ENCODE results near the gene ELMO1. TPM values are rescaled to one million over a fixed set of nuclear protein-coding genes. Genes with fewer than 3 reads are reported as not detected.

Gene ELMO1
- total and polyA plus RNA-seq, 2 donors from 2014 or later = 6.0 to 35.4 TPM

DNA sequence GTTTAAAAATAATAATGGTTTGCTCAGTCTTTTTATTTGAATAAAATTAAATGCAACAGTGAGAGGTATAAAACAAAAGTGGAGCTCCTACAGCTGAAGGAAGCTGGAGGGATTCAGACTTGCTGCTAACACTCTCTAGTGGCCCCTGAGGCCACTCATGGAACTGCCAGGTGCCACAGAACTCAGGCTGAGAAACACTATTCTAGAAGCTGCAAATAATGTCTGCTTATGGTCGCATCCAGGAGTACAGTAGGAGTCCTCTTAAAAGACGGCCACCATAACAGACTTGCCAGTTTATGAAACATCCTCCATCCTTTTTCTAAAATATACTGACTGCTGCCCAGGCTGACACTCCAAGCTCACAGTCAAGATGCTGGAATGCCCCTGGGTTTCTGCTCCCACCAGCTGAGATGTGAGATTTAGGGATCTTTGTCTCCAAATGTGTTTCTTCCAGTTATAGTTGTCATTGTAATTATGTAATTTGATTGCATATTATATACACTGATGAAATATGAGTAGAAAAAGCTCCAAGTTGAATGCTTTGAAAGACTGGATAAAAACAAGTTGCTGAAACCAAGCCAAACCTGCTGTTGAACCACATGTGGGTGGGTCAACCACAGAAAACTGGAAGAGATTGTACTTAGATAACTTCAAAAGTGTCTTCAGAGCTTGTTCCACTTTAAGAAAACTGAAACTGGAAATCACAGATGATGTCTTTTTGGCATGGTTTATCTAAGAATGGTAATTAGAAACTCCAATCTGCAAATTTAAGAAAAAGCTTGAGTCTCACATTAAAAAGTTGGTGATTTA is 510.7 kb downstream of the ELMO1 start:
- Histone ChIP-seq H3K36me3 (ENCODE audit: control insufficient read depth in 2 of 3, insufficient read depth in 3 of 3, low read length in 3 of 3) (no peaks in the 10 kb centered on the region), H3K9ac (ENCODE audit: low read length in 3 of 3) (no peak overlapping the region), H3K9me3 (ENCODE audit: control insufficient read depth in 2 of 3, insufficient read depth in 1 of 3, low read length in 3 of 3) (peaks cover 0 to 55% (median 8%) of the 10 kb centered on the region in 3 donors), H3K27ac (ENCODE audit: low read depth in 2 of 2, low read length in 2 of 2) (no peak overlapping the region), H3K4me3 (ENCODE audit: low read length in 3 of 3) (no peak overlapping the region), H3K4me1 (ENCODE audit: control insufficient read depth in 2 of 3, insufficient read depth in 2 of 3, low read depth in 1 of 3, low read length in 3 of 3) (no peaks in the 10 kb centered on the region), H3K27me3 (ENCODE audit: control insufficient read depth, insufficient read depth, low read length) (no peaks in the 10 kb centered on the region)
- TF ChIP-seq, protein P1, sequence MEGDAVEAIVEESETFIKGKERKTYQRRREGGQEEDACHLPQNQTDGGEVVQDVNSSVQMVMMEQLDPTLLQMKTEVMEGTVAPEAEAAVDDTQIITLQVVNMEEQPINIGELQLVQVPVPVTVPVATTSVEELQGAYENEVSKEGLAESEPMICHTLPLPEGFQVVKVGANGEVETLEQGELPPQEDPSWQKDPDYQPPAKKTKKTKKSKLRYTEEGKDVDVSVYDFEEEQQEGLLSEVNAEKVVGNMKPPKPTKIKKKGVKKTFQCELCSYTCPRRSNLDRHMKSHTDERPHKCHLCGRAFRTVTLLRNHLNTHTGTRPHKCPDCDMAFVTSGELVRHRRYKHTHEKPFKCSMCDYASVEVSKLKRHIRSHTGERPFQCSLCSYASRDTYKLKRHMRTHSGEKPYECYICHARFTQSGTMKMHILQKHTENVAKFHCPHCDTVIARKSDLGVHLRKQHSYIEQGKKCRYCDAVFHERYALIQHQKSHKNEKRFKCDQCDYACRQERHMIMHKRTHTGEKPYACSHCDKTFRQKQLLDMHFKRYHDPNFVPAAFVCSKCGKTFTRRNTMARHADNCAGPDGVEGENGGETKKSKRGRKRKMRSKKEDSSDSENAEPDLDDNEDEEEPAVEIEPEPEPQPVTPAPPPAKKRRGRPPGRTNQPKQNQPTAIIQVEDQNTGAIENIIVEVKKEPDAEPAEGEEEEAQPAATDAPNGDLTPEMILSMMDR (IDR thresholded peaks at IDR 0.05; ENCODE audit: borderline replicate concordance, extremely low read depth, insufficient read depth) = no peak
- intact Hi-C loops (cut with DNase I) = no loop called here
- FAIRE-seq (no peak), DNase-seq (no peak)

DNA sequence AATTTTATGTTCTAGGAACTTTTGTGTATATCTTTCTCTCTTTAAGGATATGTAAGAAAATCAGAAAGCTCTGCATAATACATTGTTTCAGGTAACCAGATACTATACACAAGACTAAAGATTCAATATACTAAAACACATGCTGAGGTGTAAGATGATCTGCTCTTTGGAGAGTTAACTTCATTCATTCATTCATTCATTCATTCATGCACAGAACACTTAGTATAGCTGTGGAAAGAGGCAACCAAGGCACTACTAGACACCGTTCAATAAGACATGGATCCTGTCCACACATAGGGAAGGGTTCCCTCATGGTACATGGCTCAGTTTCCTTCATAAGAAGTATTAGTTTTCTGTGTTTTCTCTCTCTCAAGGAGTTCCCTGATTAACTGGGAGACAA is 516.8 kb downstream of the ELMO1 start:
- H3K4me3 ChIP-seq (ENCODE audit: low read length in 3 of 3) = no peak overlapping the region
- FAIRE-seq = no peak
- intact Hi-C loops (cut with DNase I) = no loop called here
- H3K36me3 ChIP-seq (ENCODE audit: control insufficient read depth in 2 of 3, insufficient read depth in 3 of 3, low read length in 3 of 3) = no peaks in the 10 kb centered on the region
- no peaks in the 10 kb centered on the region for H3K27me3 ChIP-seq (ENCODE audit: control insufficient read depth, insufficient read depth, low read length)
- DNase-seq = no peak
- H3K4me1 ChIP-seq (ENCODE audit: control insufficient read depth in 2 of 3, insufficient read depth in 2 of 3, low read depth in 1 of 3, low read length in 3 of 3) = no peaks in the 10 kb centered on the region
- no peak overlapping the region for H3K27ac ChIP-seq (ENCODE audit: low read depth in 2 of 2, low read length in 2 of 2)
- TF ChIP-seq, protein P1 (IDR thresholded peaks at IDR 0.05; ENCODE audit: borderline replicate concordance, extremely low read depth, insufficient read depth) = no peak
- H3K9me3 ChIP-seq (ENCODE audit: control insufficient read depth in 2 of 3, insufficient read depth in 1 of 3, low read length in 3 of 3) = peaks cover 0 to 21% (median 0%) of the 10 kb centered on the region in 3 donors
- no peak overlapping the region for H3K9ac ChIP-seq (ENCODE audit: low read length in 3 of 3)

DNA sequence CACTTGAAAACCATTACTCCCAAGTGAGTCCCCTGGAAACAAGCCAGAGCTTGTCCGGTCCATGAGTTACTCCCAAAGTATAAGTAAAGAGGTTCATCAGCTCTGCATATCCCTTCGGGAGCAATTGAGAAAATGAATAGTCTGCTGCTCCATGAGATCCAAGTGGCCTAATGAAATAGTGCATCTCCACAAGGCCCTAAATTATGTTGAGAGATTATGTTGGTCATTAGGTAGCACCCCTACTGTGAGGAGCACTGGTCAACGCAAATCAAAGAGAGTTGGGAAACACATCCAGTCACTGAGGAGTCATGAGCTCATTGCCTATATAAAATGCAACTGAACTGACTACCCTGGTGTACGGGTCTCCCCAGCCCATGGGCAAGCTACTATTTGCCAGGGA is 518.9 kb downstream of the ELMO1 start:
- no peak overlapping the region for H3K27ac ChIP-seq (ENCODE audit: low read depth in 2 of 2, low read length in 2 of 2)
- no peaks in the 10 kb centered on the region for H3K27me3 ChIP-seq (ENCODE audit: control insufficient read depth, insufficient read depth, low read length)
- no peaks in the 10 kb centered on the region for H3K4me1 ChIP-seq (ENCODE audit: control insufficient read depth in 2 of 3, insufficient read depth in 2 of 3, low read depth in 1 of 3, low read length in 3 of 3)
- intact Hi-C loops (cut with DNase I) = no loop called here
- no peak overlapping the region for H3K4me3 ChIP-seq (ENCODE audit: low read length in 3 of 3)
- H3K9ac ChIP-seq (ENCODE audit: low read length in 3 of 3) = no peak overlapping the region
- no peaks in the 10 kb centered on the region for H3K36me3 ChIP-seq (ENCODE audit: control insufficient read depth in 2 of 3, insufficient read depth in 3 of 3, low read length in 3 of 3)
- H3K9me3 ChIP-seq (ENCODE audit: control insufficient read depth in 2 of 3, insufficient read depth in 1 of 3, low read length in 3 of 3) = peaks cover 0 to 4% (median 0%) of the 10 kb centered on the region in 3 donors
- FAIRE-seq (no peak), DNase-seq (no peak)
- TF ChIP-seq, protein P1 (IDR thresholded peaks at IDR 0.05; ENCODE audit: borderline replicate concordance, extremely low read depth, insufficient read depth) = no peak

All from kidney (tissue), 14 donors.